NCI-H226 (cell line): ENCODE measurements around the gene CEP44.
"Not testable (repeated sequence)": the region's sequence is repeated elsewhere in the genome, so short reads cannot be mapped to it uniquely, and the experiment has no call there.

Experiments
- DNase-seq: peaks from one replicate; pipeline ENCODE4 v3.0.0-alpha.2; 2015

Gene CEP44

GRCh38 chr4:174332741-174333493, 49.2 kb downstream of the CEP44 start:
- peak; percentile 50 for DNase-seq

- no peak for DNase-seq
Observed at GRCh38 chr4:174334628-174335027, 50.9 kb downstream of the CEP44 start.

GRCh38 chr4:174340714-174341113, 57.0 kb downstream of the CEP44 start:
- DNase-seq, result no peak

- no peak for DNase-seq
Observed at GRCh38 chr4:174349156-174349555, 65.4 kb downstream of the CEP44 start.

- no peak for DNase-seq
Observed at GRCh38 chr4:174352061-174352819, 68.5 kb downstream of the CEP44 start.

GRCh38 chr4:174357321-174357720, 73.6 kb downstream of the CEP44 start:
- DNase-seq, result no peak

- no peak for DNase-seq
Observed at GRCh38 chr4:174358410-174358809, 74.7 kb downstream of the CEP44 start.

GRCh38 chr4:174358829-174359228, 75.1 kb downstream of the CEP44 start:
- peak; percentile 16 for DNase-seq

- DNase-seq, result peak; percentile 9
Observed at GRCh38 chr4:174362340-174362739, 78.6 kb downstream of the CEP44 start.

GRCh38 chr4:174363782-174364181, 80.1 kb downstream of the CEP44 start:
- DNase-seq, result not testable (repeated sequence)

- no peak for DNase-seq
Observed at GRCh38 chr4:174365018-174365587, 81.4 kb downstream of the CEP44 start.

GRCh38 chr4:174369985-174370384, 86.3 kb downstream of the CEP44 start:
- no peak for DNase-seq

GRCh38 chr4:174373821-174374220, 90.1 kb downstream of the CEP44 start:
- DNase-seq, result no peak

GRCh38 chr4:174375422-174375821, 91.7 kb downstream of the CEP44 start:
- no peak for DNase-seq

GRCh38 chr4:174377613-174378012, 93.9 kb downstream of the CEP44 start:
- peak; percentile 12 for DNase-seq

GRCh38 chr4:174378951-174379350, 95.2 kb downstream of the CEP44 start:
- DNase-seq, result no peak

- DNase-seq, result not testable (repeated sequence)
Observed at GRCh38 chr4:174380206-174380605, 96.5 kb downstream of the CEP44 start.

GRCh38 chr4:174380699-174381439, 97.2 kb downstream of the CEP44 start:
- DNase-seq, result no peak

- no peak for DNase-seq
Observed at GRCh38 chr4:174381440-174381800, 97.7 kb downstream of the CEP44 start.
